Cardiac atrium fibroblast (primary cell): ENCODE measurements around the gene ARPP19. TPM values are rescaled to one million over a fixed set of nuclear protein-coding genes. Genes with fewer than 3 reads are reported as not detected.

Experiments
- total RNA-seq: library from RNA; depleted of rRNA; stranded (reverse); fragments of >200 nt; gene quantifications from 2 replicates; pipeline ENCODE4 v1.2.3, GENCODE V29; 2015

ARPP19 gene, protein sequence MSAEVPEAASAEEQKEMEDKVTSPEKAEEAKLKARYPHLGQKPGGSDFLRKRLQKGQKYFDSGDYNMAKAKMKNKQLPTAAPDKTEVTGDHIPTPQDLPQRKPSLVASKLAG
- 47.1 and 60.8 TPM in 2 replicates for total RNA-seq

DNA sequence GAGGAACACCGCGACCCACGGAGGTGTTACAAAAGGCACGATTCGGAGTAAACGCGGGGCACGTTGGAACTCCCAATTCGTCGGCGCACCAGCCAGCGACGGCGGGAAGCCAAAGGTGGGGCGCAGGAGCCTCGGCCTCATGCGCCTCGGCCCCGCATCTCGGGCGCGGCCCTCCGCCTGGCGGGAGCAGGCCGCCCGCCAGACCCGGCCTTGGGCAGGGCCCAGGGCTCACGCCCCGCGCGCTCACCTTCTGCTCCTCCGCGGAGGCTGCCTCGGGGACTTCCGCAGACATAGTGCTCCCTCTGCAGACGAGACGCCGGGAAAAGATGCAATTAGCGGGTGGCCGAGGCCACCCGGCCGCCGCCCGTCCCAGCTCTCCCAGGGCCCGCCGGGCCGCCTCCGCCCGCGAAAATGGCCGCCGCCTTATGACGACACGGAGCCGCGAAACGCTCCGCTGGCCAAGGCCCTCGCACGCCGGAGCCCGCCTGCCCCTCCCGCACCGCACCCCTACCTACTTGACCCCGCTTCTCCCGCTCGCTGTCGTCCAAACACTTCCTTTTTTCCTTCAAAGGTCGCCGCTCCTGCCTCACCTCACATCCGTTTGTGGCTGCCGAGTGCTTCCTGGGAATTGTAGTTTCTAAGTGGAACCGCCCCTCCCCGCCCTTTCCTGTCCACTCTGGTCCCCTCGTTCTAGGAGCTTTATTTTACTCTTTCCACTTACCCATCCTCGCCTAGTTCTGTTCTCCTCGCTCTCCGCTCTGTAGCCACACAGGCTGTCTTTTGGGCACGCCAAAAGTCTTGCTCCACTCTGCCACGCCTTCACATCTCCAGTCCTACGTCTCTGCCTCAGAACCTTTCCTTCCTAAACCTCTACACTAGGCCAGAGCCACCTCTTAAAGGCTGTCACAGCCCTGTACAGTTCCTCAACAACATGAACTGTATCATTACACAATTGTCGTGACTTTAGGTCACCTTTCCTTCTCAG, at the start of gene ARPP19:
Gene ARPP19, minus strand, starts transcription at position 430 of the 985 bp plus-strand sequence. Its CDS starts 138 bp downstream, at position 292.

DNA sequence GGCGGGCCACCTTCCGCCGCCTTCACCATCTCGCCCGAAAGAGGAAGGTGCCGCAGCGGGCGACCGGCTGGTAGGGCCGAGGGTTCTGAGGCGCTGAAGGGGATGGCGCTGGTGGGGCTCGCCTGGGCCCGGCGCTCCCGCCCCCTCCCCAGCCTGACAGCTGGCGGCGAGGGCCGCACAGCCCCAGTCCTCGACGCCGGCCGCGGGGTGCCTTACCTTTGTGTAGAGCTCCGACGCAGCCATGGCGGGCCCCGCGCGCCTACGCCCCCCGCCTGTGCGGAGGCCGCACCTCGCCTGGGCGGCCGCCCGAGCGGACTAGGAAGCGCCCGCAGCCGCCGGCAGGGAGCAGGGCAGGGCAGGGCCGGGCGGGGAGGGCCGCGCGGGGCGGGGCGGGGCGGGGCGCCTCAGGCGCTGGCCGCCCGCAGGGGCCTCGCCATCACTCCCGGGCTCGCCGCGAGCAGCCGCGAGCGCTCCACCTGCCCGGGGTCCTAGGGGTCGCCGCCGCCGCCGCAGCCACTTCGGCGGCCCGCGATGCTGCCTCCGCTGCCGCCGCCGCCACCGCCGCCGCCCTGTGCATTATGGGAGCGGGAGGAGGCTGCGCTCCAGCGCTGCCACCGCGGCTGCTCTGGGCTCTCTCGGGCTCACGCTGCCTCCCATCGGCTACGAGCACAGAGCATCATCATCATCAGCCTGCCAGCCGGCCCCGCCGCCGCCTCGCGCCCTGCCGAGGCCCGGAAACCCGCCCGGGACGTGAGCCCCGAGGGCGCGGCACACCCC, 40.1 kb downstream of the ARPP19 start, which contains the start of gene MYO5A:
Gene MYO5A, minus strand, starts transcription at position 317 of the 777 bp plus-strand sequence. Its CDS starts 74 bp downstream, at position 243.

Other genes with a start within 250 kb of the ARPP19 start
- 20.8 and 31.3 TPM in 2 replicates for gene MYO5A, start 40.1 kb downstream of the ARPP19 start, total RNA-seq
- 10.4 and 15.0 TPM in 2 replicates for gene ATOSA, start 110.4 kb upstream of the ARPP19 start, total RNA-seq
- not detected in 2 replicates for gene ONECUT1, start 221.3 kb upstream of the ARPP19 start, total RNA-seq